HEK293 (cell line): ENCODE measurements around the gene CRYBG2.
"Not testable (repeated sequence)": the region's sequence is repeated elsewhere in the genome, so short reads cannot be mapped to it uniquely, and the experiment has no call there.

Experiments
- CTCF ChIA-PET: fragments of 350-600 bp; formaldehyde crosslinking; extraction: SDS; loops from one replicate; lab custom pipeline; 2021; ENCODE audit warnings: antibody characterized with exemption; lab: Yijun Ruan, JAX
- POLR2A ChIA-PET: fragments of 300-600 bp; formaldehyde crosslinking; extraction: SDS; loops from one replicate; lab custom pipeline; 2020; ENCODE audit warnings: antibody characterized with exemption, inconsistent platforms; lab: Yijun Ruan, JAX
- H3K27ac ChIP-seq: fragments of 200-500 bp; sonication (Bioruptor generic); 2 replicates; pipeline ENCODE4 v1.5.1; 2014; ENCODE audit warnings: low read depth, low read length, control low read depth, inconsistent platforms; ENCODE audit errors: extremely low read depth
- H3K36me3 ChIP-seq, 2 experiments: fragments of 200-500 bp in 1 of 2; sonication (Bioruptor generic) in 1 of 2; 1 replicate in 1 of 2; 2 replicates in 1 of 2; pipeline ENCODE4 v1.5.1; 2014 to 2017; ENCODE audit warnings: inconsistent platforms in 2 of 2, low read length in 2 of 2; ENCODE audit not compliant: control insufficient read depth in 2 of 2, insufficient read depth in 1 of 2
- H3K4me1 ChIP-seq: fragments of 200-500 bp; sonication (Bioruptor generic); 2 replicates; pipeline ENCODE4 v1.5.1; 2014; ENCODE audit warnings: mild to moderate bottlenecking, low read length, inconsistent platforms; ENCODE audit not compliant: control insufficient read depth, insufficient read depth
- H3K4me3 ChIP-seq: 2 replicates; pipeline ENCODE4 v1.5.1; 2011; ENCODE audit warnings: low read depth, mild to moderate bottlenecking, control low read depth, low read length, moderate library complexity
- H3K9me3 ChIP-seq: fragments of 200-500 bp; sonication (Bioruptor generic); 2 replicates; pipeline ENCODE4 v1.5.1; 2014; ENCODE audit warnings: low read depth, low read length, inconsistent platforms; ENCODE audit not compliant: control insufficient read depth, insufficient read depth
- OSR2 ChIP-seq: fragments of 450-650 bp; formaldehyde crosslinking; IDR thresholded peaks from 2 replicates; pipeline ENCODE4 v1.5.1; 2016; ENCODE audit warnings: missing biosample characterization, missing genetic modification characterization
- PATZ1 ChIP-seq: fragments of 450-650 bp; formaldehyde crosslinking; IDR thresholded peaks from 2 replicates; pipeline ENCODE4 v1.5.1; 2016; ENCODE audit warnings: missing biosample characterization, missing genetic modification characterization
- REST ChIP-seq: fragments of 450-650 bp; formaldehyde crosslinking; IDR thresholded peaks from 2 replicates; pipeline ENCODE4 v1.5.1; 2016; ENCODE audit warnings: missing biosample characterization, missing genetic modification characterization
- SCRT1 ChIP-seq: fragments of 450-650 bp; formaldehyde crosslinking; IDR thresholded peaks from 2 replicates; pipeline ENCODE4 v1.5.1; 2016; ENCODE audit warnings: missing biosample characterization, missing genetic modification characterization, borderline replicate concordance
- WT1 ChIP-seq: fragments of 450-650 bp; formaldehyde crosslinking; IDR thresholded peaks from 2 replicates; pipeline ENCODE4 v1.5.1; 2016; ENCODE audit warnings: missing biosample characterization, missing genetic modification characterization
- ZBTB21 ChIP-seq: fragments of 450-650 bp; formaldehyde crosslinking; IDR thresholded peaks from 2 replicates; pipeline ENCODE4 v1.5.1; 2017; ENCODE audit warnings: missing biosample characterization, missing genetic modification characterization
- ZEB2 ChIP-seq: fragments of 450-650 bp; formaldehyde crosslinking; IDR thresholded peaks from 2 replicates; pipeline ENCODE4 v1.5.1; 2016; ENCODE audit warnings: missing biosample characterization, missing genetic modification characterization
- ZNF121 ChIP-seq: fragments of 450-650 bp; formaldehyde crosslinking; IDR thresholded peaks from 2 replicates; pipeline ENCODE4 v1.5.1; 2016; ENCODE audit warnings: missing biosample characterization, missing genetic modification characterization
- ZNF18 ChIP-seq: fragments of 450-650 bp; formaldehyde crosslinking; IDR thresholded peaks from 2 replicates; pipeline ENCODE4 v1.5.1; 2016; ENCODE audit warnings: missing biosample characterization, missing genetic modification characterization
- ZNF26 ChIP-seq: fragments of 450-650 bp; formaldehyde crosslinking; IDR thresholded peaks from 2 replicates; pipeline ENCODE4 v1.5.1; 2016; ENCODE audit warnings: missing biosample characterization, missing genetic modification characterization
- ZNF311 ChIP-seq: fragments of 450-650 bp; formaldehyde crosslinking; IDR thresholded peaks from 2 replicates; pipeline ENCODE4 v1.5.1; 2017; ENCODE audit warnings: missing biosample characterization, missing genetic modification characterization, borderline replicate concordance
- ZNF548 ChIP-seq: fragments of 450-650 bp; formaldehyde crosslinking; IDR thresholded peaks from 2 replicates; pipeline ENCODE4 v1.5.1; 2016; ENCODE audit warnings: missing biosample characterization, missing genetic modification characterization
- ZNF580 ChIP-seq: fragments of 450-650 bp; formaldehyde crosslinking; IDR thresholded peaks from 2 replicates; pipeline ENCODE4 v1.5.1; 2016; ENCODE audit warnings: missing biosample characterization, missing genetic modification characterization
- ZNF629 ChIP-seq: fragments of 450-650 bp; formaldehyde crosslinking; IDR thresholded peaks from 2 replicates; pipeline ENCODE4 v1.5.1; 2017; ENCODE audit warnings: missing biosample characterization, missing genetic modification characterization
- ZSCAN18 ChIP-seq: fragments of 450-650 bp; formaldehyde crosslinking; IDR thresholded peaks from 2 replicates; pipeline ENCODE4 v1.5.1; 2016; ENCODE audit warnings: missing biosample characterization, missing genetic modification characterization
- ZSCAN23 ChIP-seq: fragments of 450-650 bp; formaldehyde crosslinking; IDR thresholded peaks from 2 replicates; pipeline ENCODE4 v1.5.1; 2016; ENCODE audit warnings: missing biosample characterization, missing genetic modification characterization
- ZXDB ChIP-seq: fragments of 450-650 bp; formaldehyde crosslinking; IDR thresholded peaks from 2 replicates; pipeline ENCODE4 v1.5.1; 2016; ENCODE audit warnings: missing biosample characterization, missing genetic modification characterization

Gene CRYBG2

GRCh38 chr1:26372611-26373010 is 18.7 kb upstream of the CRYBG2 start, which contains the start of gene ZNF683:
ZNF683 (minus strand) TSS chr1:26372750; CDS start chr1:26368571, 4,179 bp downstream.
- H3K4me3 ChIP-seq = not testable (repeated sequence)

GRCh38 chr1:26372039-26372438 is 18.1 kb upstream of the CRYBG2 start:
- POLR2A ChIA-PET = no interaction called here
- peak; percentile 83 for TF ChIP-seq ZNF26
- no peak for TF ChIP-seq ZSCAN18 (tag by site-specific recombination)
- no peak for TF ChIP-seq SCRT1 (tag by site-specific recombination)
- Histone ChIP-seq H3K27ac (no peak overlapping the region), H3K4me3 (no peak overlapping the region), H3K4me1 (no peaks in the 10 kb centered on the region), H3K9me3 (no peaks in the 10 kb centered on the region), H3K36me3 (no peaks in the 10 kb centered on the region)
- CTCF ChIA-PET = interaction anchor here (0.7 to 1.0 kb wide), 2 partner anchors 45 to 257 kb away, joined by 3 read pairs; no protein-coding TSS in a partner anchor

More at GRCh38 chr1:26372611-26373010, 18.7 kb upstream of the CRYBG2 start, which contains the start of gene ZNF683:
- CTCF ChIA-PET = interaction anchor here (0.6 to 7.0 kb wide), 3 partner anchors 9 to 584 kb away, joined by 4 to 81 read pairs (median 5); no protein-coding TSS in a partner anchor
- H3K4me1 ChIP-seq, H3K27ac ChIP-seq, H3K9me3 ChIP-seq, H3K36me3 ChIP-seq: not testable (repeated sequence)
- TF ChIP-seq ZBTB21 (tag by site-specific recombination) (peak; percentile 56; the same call in 1 of the 2 replicates), ZNF629 (tag by site-specific recombination) (peak; percentile 53)
- TF ChIP-seq, all 188 proteins: peak for 2; not testable (repeated sequence) for 186
- POLR2A ChIA-PET = not testable (repeated sequence)

- TF ChIP-seq ZNF311 = no peak
- TF ChIP-seq ZNF18 = no peak
- no peak for TF ChIP-seq ZEB2 (tag by site-specific recombination)
- no peak for TF ChIP-seq ZNF580 (tag by site-specific recombination)
- TF ChIP-seq ZNF121 (tag by site-specific recombination) = no peak
- no peak for TF ChIP-seq ZXDB (tag by site-specific recombination)
- TF ChIP-seq ZNF548 (tag by site-specific recombination) = no peak
- TF ChIP-seq OSR2 (tag by site-specific recombination) = no peak
- TF ChIP-seq PATZ1 (tag by site-specific recombination) = no peak
- TF ChIP-seq REST (tag by site-specific recombination) = no peak
- TF ChIP-seq ZSCAN23 = no peak
- no peak for TF ChIP-seq WT1 (tag by site-specific recombination)
- CTCF ChIA-PET = interaction anchor here (0.6 to 1.0 kb wide), 3 partner anchors 9 to 46 kb away, joined by 3 to 4 read pairs (median 3); no protein-coding TSS in a partner anchor
- Histone ChIP-seq H3K27ac (no peak overlapping the region), H3K4me1 (no peaks in the 10 kb centered on the region), H3K36me3 (no peaks in the 10 kb centered on the region), H3K9me3 (no peaks in the 10 kb centered on the region), H3K4me3 (no peak overlapping the region)
- POLR2A ChIA-PET = no interaction called here
Measured at GRCh38 chr1:26370591-26371382, 16.9 kb upstream of the CRYBG2 start.
